ENCODE results near the gene CYP27C1. TPM values are rescaled to one million over a fixed set of nuclear protein-coding genes. Genes with fewer than 3 reads are reported as not detected.
A peak's percentile ranks its signal among the peaks of the same experiment; 100 is the strongest.
"Not testable (repeated sequence)": the region's sequence is repeated elsewhere in the genome, so short reads cannot be mapped to it uniquely, and the experiment has no call there.

CYP27C1 gene
- total RNA-seq, 4 donors from 2014 or later = not detected

GRCh38 chr2:127225186-127225960 lies 5.3 kb upstream of the CYP27C1 start:
- DNase-seq (no peak), ATAC-seq (no peak)
- intact Hi-C loops (cut with DNase I; ENCODE audit: low total_unique reads) = no loop called here
- TF ChIP-seq POLR2A (IDR thresholded peaks at IDR 0.05) = no peak
- no peak for TF ChIP-seq CTCF (IDR thresholded peaks at IDR 0.05 in 4 of 5, conservative IDR thresholded peaks at IDR 0.05 in 1 of 5)
- Histone ChIP-seq H3K4me3 (no peak overlapping the region), H3K9me3 (no peaks in the 10 kb centered on the region), H3K4me1 (peaks cover 2% of the 10 kb centered on the region in 2 donors), H3K27me3 (peaks cover 16 to 39% (median 39%) of the 10 kb centered on the region in 3 donors), H3K36me3 (no peaks in the 10 kb centered on the region), H3K27ac (no peak overlapping the region)
- in situ Hi-C loops (cut with MboI; ENCODE audit: low sequenced_read_pairs in 4 of 4) = no loop called here

GRCh38 chr2:127224135-127224534 lies 4.0 kb upstream of the CYP27C1 start:
- H3K9me3 ChIP-seq; H3K4me3 ChIP-seq; DNase-seq; in situ Hi-C loops (cut with MboI; ENCODE audit: low sequenced_read_pairs in 4 of 4); ATAC-seq; intact Hi-C loops (cut with DNase I; ENCODE audit: low total_unique reads); H3K27ac ChIP-seq; H3K36me3 ChIP-seq; H3K4me1 ChIP-seq: not testable (repeated sequence)
- H3K27me3 ChIP-seq = peaks cover 22 to 49% (median 45%) of the 10 kb centered on the region in 3 donors

GRCh38 chr2:127220768-127221527 lies 849 bp upstream of the CYP27C1 start:
- intact Hi-C loops (cut with DNase I; ENCODE audit: low total_unique reads) (no loop called here), in situ Hi-C loops (cut with MboI; ENCODE audit: low sequenced_read_pairs in 4 of 4) (no loop called here)
- Histone ChIP-seq H3K27me3 (peaks cover 30 to 53% (median 38%) of the 10 kb centered on the region in 3 donors), H3K4me3 (peak overlapping the region; percentile 32 to 60 (median 53)), H3K36me3 (no peaks in the 10 kb centered on the region), H3K4me1 (peaks cover 5 to 19% of the 10 kb centered on the region in 2 donors), H3K27ac (no peak overlapping the region), H3K9me3 (no peaks in the 10 kb centered on the region)
- TF ChIP-seq POLR2A (IDR thresholded peaks at IDR 0.05) (no peak), CTCF (IDR thresholded peaks at IDR 0.05 in 4 of 5, conservative IDR thresholded peaks at IDR 0.05 in 1 of 5) (no peak)
- ATAC-seq (no peak), DNase-seq (no peak)

- in situ Hi-C loops (cut with MboI; ENCODE audit: low sequenced_read_pairs in 4 of 4) (no loop called here), intact Hi-C loops (cut with DNase I; ENCODE audit: low total_unique reads) (no loop called here)
- H3K4me3 ChIP-seq = peak overlapping the region; percentile 41 to 60 (median 53)
- H3K9me3 ChIP-seq = no peaks in the 10 kb centered on the region
- peaks cover 30 to 49% (median 31%) of the 10 kb centered on the region in 3 donors for H3K27me3 ChIP-seq
- no peak for TF ChIP-seq POLR2A (IDR thresholded peaks at IDR 0.05)
- TF ChIP-seq CTCF (IDR thresholded peaks at IDR 0.05 in 4 of 5, conservative IDR thresholded peaks at IDR 0.05 in 1 of 5) = no peak
- H3K36me3 ChIP-seq = no peaks in the 10 kb centered on the region
- no peak overlapping the region for H3K27ac ChIP-seq
- peak; percentile 25 to 45 for ATAC-seq
- peaks cover 5 to 19% of the 10 kb centered on the region in 2 donors for H3K4me1 ChIP-seq
- DNase-seq = no peak
Observed at GRCh38 chr2:127219171-127220070, 678 bp downstream of the CYP27C1 start.
